Measurements from ENCODE around the gene AHNAK. TPM values are rescaled to one million over a fixed set of nuclear protein-coding genes. Genes with fewer than 3 reads are reported as not detected.

The AHNAK gene
- total and polyA plus RNA-seq, 2 donors (not counting 3 experiments of a cell fraction or from before 2014, with no cell fraction given) = 35.2 to 436 TPM

DNA sequence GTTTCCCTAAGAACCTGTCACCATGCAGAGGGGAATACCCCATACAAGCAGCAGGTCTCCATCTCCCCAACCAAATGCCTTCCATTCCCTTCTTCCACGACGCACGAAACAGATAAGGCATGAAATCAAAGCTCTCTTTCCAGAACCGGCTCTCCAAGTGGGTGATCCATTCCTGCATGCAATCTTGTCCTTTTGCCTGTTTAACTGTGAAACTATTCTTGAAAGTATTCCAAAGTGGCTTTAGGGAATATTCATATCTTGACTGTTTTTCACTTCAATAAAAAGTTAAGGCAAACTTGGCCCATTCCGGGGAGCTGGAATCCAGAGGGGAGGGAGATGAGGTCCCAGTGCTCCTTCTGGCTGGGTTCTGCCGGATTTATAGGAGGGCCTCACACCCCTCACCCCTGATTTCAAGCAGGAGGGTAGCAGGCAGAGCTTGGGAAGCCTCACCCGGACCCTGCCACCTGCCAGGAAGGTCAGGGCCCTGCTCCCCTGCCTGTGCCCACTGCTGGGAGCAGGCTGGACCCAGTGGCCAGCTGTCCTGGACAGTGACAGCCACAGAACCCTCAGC lies 66.9 kb downstream of the AHNAK start:
- Histone ChIP-seq H3K9me1 (replicated peaks; ENCODE audit: control insufficient read depth, extremely low read depth, insufficient read depth, low read length) (no peaks in the 10 kb centered on the region), H3K4me3 (replicated peaks in 1 of 3; ENCODE audit: insufficient read depth in 1 of 3, low read depth in 1 of 3, low read length in 3 of 3) (no peak overlapping the region), H3K9me3 (replicated peaks; ENCODE audit: control insufficient read depth, insufficient read depth, low read length) (no peaks in the 10 kb centered on the region), H3K9ac (replicated peaks; ENCODE audit: extremely low read depth, insufficient read depth, low read length) (no peak overlapping the region), H3K4me1 (ENCODE audit: control insufficient read depth, extremely low read depth, insufficient read depth, low read length) (no peaks in the 10 kb centered on the region), H3K27me3 (ENCODE audit: control insufficient read depth in 2 of 2, insufficient read depth in 2 of 2, low read length in 2 of 2) (no peaks in the 10 kb centered on the region), H4K20me1 (replicated peaks; ENCODE audit: control insufficient read depth, extremely low read depth, insufficient read depth, low read length) (no peaks in the 10 kb centered on the region), H3K36me3 (ENCODE audit: control insufficient read depth in 2 of 2, extremely low read depth in 1 of 2, insufficient read depth in 2 of 2, low read length in 2 of 2) (no peaks in the 10 kb centered on the region), H2AFZ (ENCODE audit: low read depth, low read length) (no peak overlapping the region), H3K79me2 (ENCODE audit: control insufficient read depth, insufficient read depth, low read length) (no peaks in the 10 kb centered on the region), H3K27ac (ENCODE audit: insufficient read depth, low read depth, low read length) (no peak overlapping the region), H3K4me2 (ENCODE audit: insufficient read depth, low read length) (no peak overlapping the region)
- dilution Hi-C loops (cut with MboI; ENCODE audit: extremely low pct_ligation_motif_present, low sequenced_read_pairs) (no loop called here), intact Hi-C loops (cut with micrococcal nuclease) (no loop called here)
- TF ChIP-seq POLR2A (IDR thresholded peaks at IDR 0.05; ENCODE audit: low read depth, low read length) = no peak
- TF ChIP-seq MYC (IDR thresholded peaks at IDR 0.05; ENCODE audit: low read depth, low read length) = no peak
- no peak for TF ChIP-seq FOS (IDR thresholded peaks at IDR 0.05; ENCODE audit: borderline replicate concordance, insufficient read depth, low read length)
- no peak for TF ChIP-seq JUN (IDR thresholded peaks at IDR 0.05; ENCODE audit: borderline replicate concordance, insufficient read depth, insufficient read length, low read depth)
- no peak for TF ChIP-seq EZH2 (IDR thresholded peaks at IDR 0.05; ENCODE audit: borderline replicate concordance, low read depth, low read length, severe bottlenecking)
- no peak for TF ChIP-seq GATA2 (IDR thresholded peaks at IDR 0.05; ENCODE audit: insufficient read depth, insufficient read length, low read depth, low read length)
- TF ChIP-seq POLR2AphosphoS5 (IDR thresholded peaks at IDR 0.05; ENCODE audit: insufficient read depth, low read depth, low read length) = no peak
- TF ChIP-seq MAX (IDR thresholded peaks at IDR 0.05; ENCODE audit: insufficient read depth, insufficient read length) = no peak
- TF ChIP-seq, protein P1, sequence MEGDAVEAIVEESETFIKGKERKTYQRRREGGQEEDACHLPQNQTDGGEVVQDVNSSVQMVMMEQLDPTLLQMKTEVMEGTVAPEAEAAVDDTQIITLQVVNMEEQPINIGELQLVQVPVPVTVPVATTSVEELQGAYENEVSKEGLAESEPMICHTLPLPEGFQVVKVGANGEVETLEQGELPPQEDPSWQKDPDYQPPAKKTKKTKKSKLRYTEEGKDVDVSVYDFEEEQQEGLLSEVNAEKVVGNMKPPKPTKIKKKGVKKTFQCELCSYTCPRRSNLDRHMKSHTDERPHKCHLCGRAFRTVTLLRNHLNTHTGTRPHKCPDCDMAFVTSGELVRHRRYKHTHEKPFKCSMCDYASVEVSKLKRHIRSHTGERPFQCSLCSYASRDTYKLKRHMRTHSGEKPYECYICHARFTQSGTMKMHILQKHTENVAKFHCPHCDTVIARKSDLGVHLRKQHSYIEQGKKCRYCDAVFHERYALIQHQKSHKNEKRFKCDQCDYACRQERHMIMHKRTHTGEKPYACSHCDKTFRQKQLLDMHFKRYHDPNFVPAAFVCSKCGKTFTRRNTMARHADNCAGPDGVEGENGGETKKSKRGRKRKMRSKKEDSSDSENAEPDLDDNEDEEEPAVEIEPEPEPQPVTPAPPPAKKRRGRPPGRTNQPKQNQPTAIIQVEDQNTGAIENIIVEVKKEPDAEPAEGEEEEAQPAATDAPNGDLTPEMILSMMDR (IDR thresholded peaks at IDR 0.05; ENCODE audit: extremely low read depth in 1 of 2, insufficient read depth in 1 of 2, low read depth in 1 of 2, low read length in 2 of 2) = no peak
- CTCF ChIA-PET = interaction anchor here (1.0 to 1.5 kb wide), 2 partner anchors 55 to 84 kb away, joined by 3 to 6 read pairs; no protein-coding TSS in a partner anchor
- DNase-seq (ENCODE audit: low read depth, low spot score) (no peak), FAIRE-seq (no peak)
- BruUV-seq (replicated peaks) = no TSS peak
- POLR2A ChIA-PET = no interaction called here
